HCT116 (cell line): ENCODE data around the gene YAP1. TPM values are rescaled to one million over a fixed set of nuclear protein-coding genes. Genes with fewer than 3 reads are reported as not detected.

Source experiments
- ATAC-seq: fragments of 200-7000 bp; cut with Tn5 transposase; 2 replicates; pipeline ENCODE4 v1.9.1; 2020; ENCODE audit warnings: mild to moderate bottlenecking, moderate library complexity
- BruUV-seq: library from RNA; stranded (reverse); fragments of 400-500 nt; replicated peaks from 2 replicates; lab custom pipeline; 2021; lab: Mats Ljungman, UMichigan
- CTCF ChIA-PET: fragments of 300-600 bp; sonication (Branson Sonifier 250); formaldehyde crosslinking; loops from one replicate; lab custom pipeline; 2021; ENCODE audit warnings: antibody characterized with exemption; lab: Charles Lee
- POLR2A ChIA-PET: fragments of 300-600, 350-600 bp; sonication (Branson Sonifier 250); formaldehyde crosslinking; loops from one replicate; lab custom pipeline; 2021; ENCODE audit warnings: antibody characterized with exemption; lab: Charles Lee
- RAD21 ChIA-PET, 2 experiments: fragments of 300-600 bp; sonication (Branson Sonifier 250); formaldehyde crosslinking; loops; one replicate each; lab custom pipeline; 2023; ENCODE audit warnings: low total read pairs in 2 of 2; ENCODE audit not compliant: uncharacterized antibody in 2 of 2, unreplicated experiment in 2 of 2, low non-redundant PET in 1 of 2; lab: Charles Lee
- DNase-seq: peaks from one replicate; pipeline ENCODE4 v3.0.0-alpha.2; 2010; ENCODE audit warnings: low read depth, low spot score
- H2AFZ ChIP-seq: fragments of 200-600 bp; shearing (Covaris generic), sonication (generic); 2 replicates; pipeline ENCODE4 v1.6.1; 2017; ENCODE audit warnings: low read depth, mixed run types, mixed read lengths, antibody characterized with exemption, low read length; ENCODE audit not compliant: poor library complexity, severe bottlenecking
- H3K27ac ChIP-seq: 2 replicates; pipeline ENCODE4 v1.5.1; 2012; ENCODE audit warnings: low read depth, low read length
- H3K27me3 ChIP-seq: fragments of 200-600 bp; sonication (generic); 2 replicates; pipeline ENCODE4 v1.6.1; 2016; ENCODE audit warnings: mixed run types, low read length, mixed read lengths; ENCODE audit not compliant: insufficient read depth
- H3K36me3 ChIP-seq, 2 experiments: fragments of 200-500 bp in 1 of 2; fragments of 200-600 bp in 1 of 2; sonication (Bioruptor generic) in 1 of 2; sonication (generic) in 1 of 2; 2 replicates each; pipeline versions ENCODE4 v1.5.1 to v1.6.1; 2014 to 2016; ENCODE audit warnings: low read length in 2 of 2, inconsistent platforms in 1 of 2, mixed read lengths in 1 of 2, mixed run types in 1 of 2; ENCODE audit not compliant: insufficient read depth in 2 of 2, control insufficient read depth in 1 of 2
- H3K4me1 ChIP-seq, 2 experiments: fragments of 200-600 bp in 1 of 2; sonication (generic) in 1 of 2; 2 replicates each; pipeline versions ENCODE4 v1.5.1 to v1.6.1; 2012 to 2017; ENCODE audit warnings: low read length in 2 of 2, inconsistent platforms in 1 of 2, mild to moderate bottlenecking in 1 of 2, mixed read lengths in 1 of 2, mixed run types in 1 of 2, moderate library complexity in 1 of 2; ENCODE audit not compliant: insufficient read depth in 2 of 2, control insufficient read depth in 1 of 2
- H3K4me2 ChIP-seq: fragments of 200-600 bp; sonication (generic); 2 replicates; pipeline ENCODE4 v1.6.1; 2017; ENCODE audit warnings: mixed run types, low read length, mixed read lengths
- H3K4me3 ChIP-seq, 2 experiments: fragments of 200-600 bp in 1 of 2; sonication (generic) in 1 of 2; replicated peaks in 1 of 2; 2 replicates each; pipeline ENCODE4 v1.5.1; 2011 to 2016; ENCODE audit warnings: low read length in 2 of 2, control low read depth in 1 of 2, low read depth in 1 of 2, mild to moderate bottlenecking in 1 of 2, mixed read lengths in 1 of 2, mixed run types in 1 of 2
- H3K79me2 ChIP-seq: fragments of 200-600 bp; sonication (generic); 2 replicates; pipeline ENCODE4 v1.6.1; 2017; ENCODE audit warnings: mild to moderate bottlenecking, mixed run types, low read length, moderate library complexity, mixed read lengths; ENCODE audit not compliant: insufficient read depth
- H3K9ac ChIP-seq: fragments of 200-600 bp; sonication (generic); 2 replicates; pipeline ENCODE4 v1.6.1; 2016; ENCODE audit warnings: low read length, mixed read lengths
- H3K9me2 ChIP-seq: fragments of 200-600 bp; sonication (generic), shearing (Covaris generic); 2 replicates; pipeline ENCODE4 v1.6.1; 2017; ENCODE audit warnings: mixed run types, mild to moderate bottlenecking, moderate library complexity; ENCODE audit not compliant: insufficient read depth
- H3K9me3 ChIP-seq, 2 experiments: fragments of 200-500 bp in 1 of 2; fragments of 200-600 bp in 1 of 2; sonication (Bioruptor generic) in 1 of 2; sonication (generic) in 1 of 2; 2 replicates each; pipeline ENCODE4 v1.6.1; 2014 to 2017; ENCODE audit warnings: low read length in 2 of 2, mixed read lengths in 2 of 2, inconsistent platforms in 1 of 2, low read depth in 1 of 2, mild to moderate bottlenecking in 1 of 2, mixed run types in 1 of 2, moderate library complexity in 1 of 2; ENCODE audit not compliant: control insufficient read depth in 1 of 2, insufficient read depth in 1 of 2
- H4K20me1 ChIP-seq: fragments of 200-600 bp; sonication (generic), shearing (Covaris generic); 2 replicates; pipeline ENCODE4 v1.6.1; 2017; ENCODE audit warnings: mixed run types, mild to moderate bottlenecking, moderate library complexity; ENCODE audit not compliant: insufficient read depth
- ATF3 ChIP-seq: IDR thresholded peaks from 2 replicates; pipeline ENCODE4 v1.6.1; 2012
- CBX3 ChIP-seq: IDR thresholded peaks from 2 replicates; pipeline ENCODE4 v1.6.1; 2012; ENCODE audit warnings: low read depth
- CEBPB ChIP-seq: IDR thresholded peaks from 2 replicates; pipeline ENCODE4 v1.6.1; 2012; ENCODE audit warnings: low read depth
- CTCF ChIP-seq, 3 experiments: fragments of 200-600 bp in 1 of 3; sonication (generic) in 1 of 3; IDR thresholded peaks in 2 of 3; conservative IDR thresholded peaks in 1 of 3; 2 replicates each; pipeline ENCODE4 v1.5.1; 2012 to 2017; ENCODE audit warnings: low read depth in 2 of 3, low read length in 2 of 3, antibody characterized with exemption in 1 of 3, borderline replicate concordance in 1 of 3, control low read depth in 1 of 3, mild to moderate bottlenecking in 1 of 3, mixed read lengths in 1 of 3, mixed run types in 1 of 3, moderate library complexity in 1 of 3; ENCODE audit not compliant: insufficient read depth in 1 of 3
- ELF1 ChIP-seq: IDR thresholded peaks from 2 replicates; pipeline ENCODE4 v1.6.1; 2012; ENCODE audit warnings: low read depth, borderline replicate concordance
- EZH2 ChIP-seq: fragments of 200-600 bp; sonication (generic); IDR thresholded peaks from 2 replicates; pipeline ENCODE4 v1.6.1; 2017; ENCODE audit warnings: antibody characterized with exemption, mixed run types
- EZH2phosphoT487 ChIP-seq: fragments of 200-600 bp; IDR thresholded peaks from 2 replicates; pipeline ENCODE4 v1.6.1; 2018; ENCODE audit warnings: antibody characterized with exemption, borderline replicate concordance
- FOSL1 ChIP-seq: IDR thresholded peaks from 2 replicates; pipeline ENCODE4 v1.6.1; 2012; ENCODE audit warnings: low read depth
- JUND ChIP-seq: IDR thresholded peaks from 2 replicates; pipeline ENCODE4 v1.6.1; 2012
- POLR2AphosphoS5 ChIP-seq: IDR thresholded peaks from 2 replicates; pipeline ENCODE4 v1.6.1; 2011; ENCODE audit warnings: mild to moderate bottlenecking, low read depth, low read length, moderate library complexity
- RAD21 ChIP-seq: IDR thresholded peaks from 2 replicates; pipeline ENCODE4 v1.6.1; 2012; ENCODE audit warnings: low read depth, mild to moderate bottlenecking
- REST ChIP-seq: IDR thresholded peaks from 2 replicates; pipeline ENCODE4 v1.6.1; 2012; ENCODE audit warnings: low read depth
- SIN3A ChIP-seq: IDR thresholded peaks from 2 replicates; pipeline ENCODE4 v1.6.1; 2012; ENCODE audit warnings: low read depth
- SP1 ChIP-seq: IDR thresholded peaks from 2 replicates; pipeline ENCODE4 v1.6.1; 2012; ENCODE audit warnings: low read depth
- TCF7L2 ChIP-seq: IDR thresholded peaks from 2 replicates; pipeline ENCODE4 v1.7.0; 2011; ENCODE audit warnings: borderline replicate concordance, inconsistent platforms; ENCODE audit not compliant: insufficient read depth, insufficient read length; ENCODE audit errors: extremely low read depth
- YY1 ChIP-seq: IDR thresholded peaks from 2 replicates; pipeline ENCODE4 v1.6.1; 2011; ENCODE audit warnings: low read length, low read depth, moderate library complexity, mild to moderate bottlenecking; ENCODE audit not compliant: insufficient replicate concordance; ENCODE audit errors: extremely low read depth
- ZBTB33 ChIP-seq: IDR thresholded peaks from 2 replicates; pipeline ENCODE4 v1.6.1; 2011; ENCODE audit warnings: mild to moderate bottlenecking, low read length, moderate library complexity; ENCODE audit not compliant: insufficient replicate concordance; ENCODE audit errors: extremely low read depth
- ZFX ChIP-seq: fragments of 450-650 bp; IDR thresholded peaks from 2 replicates; pipeline ENCODE4 v1.6.1; 2017
- ZNF274 ChIP-seq: fragments of 200-500 bp; sonication (Bioruptor generic); IDR thresholded peaks from 2 replicates; pipeline ENCODE4 v1.6.1; 2014; ENCODE audit warnings: mild to moderate bottlenecking, low read depth, low read length, inconsistent platforms
- intact Hi-C: fragments of 100-400 bp; cut with micrococcal nuclease; formaldehyde crosslinking; loops from 2 replicates; pipeline ENCODE4 v1.10.0; 2022
- total RNA-seq: library from RNA; stranded (reverse); gene quantifications from one replicate; pipeline ENCODE4 v1.2.1, GENCODE V29; 2021; ENCODE audit not compliant: unreplicated experiment

YAP1 gene
- total RNA-seq, 1 experiment from 2014 or later = 88.6 TPM

- H3K9ac ChIP-seq = no peak overlapping the region
- no peaks in the 10 kb centered on the region for H4K20me1 ChIP-seq
- H2AFZ ChIP-seq = no peak overlapping the region
- ATAC-seq (peak; percentile 63; the same call in 1 of the 2 replicates), DNase-seq (no peak)
- no peak overlapping the region for H3K4me2 ChIP-seq
- H3K79me2 ChIP-seq = no peaks in the 10 kb centered on the region
- H3K36me3 ChIP-seq = no peaks in the 10 kb centered on the region
- H3K27ac ChIP-seq = no peak overlapping the region
- CTCF ChIA-PET = interaction anchor here (1.8 to 2.2 kb wide), 3 partner anchors 9 to 14 kb away, joined by 6 to 8 read pairs (median 8); no protein-coding TSS in a partner anchor
- H3K4me1 ChIP-seq = 0 out of 4 replicates have a peak, but pooled peaks cover 0 to 3% of the 10 kb centered on the region in 2 experiments
- H3K9me2 ChIP-seq = no peaks in the 10 kb centered on the region
- no peak overlapping the region for H3K4me3 ChIP-seq
- intact Hi-C loops = no loop called here
- RAD21 ChIA-PET = no interaction called here
- BruUV-seq = no TSS peak
- TF ChIP-seq ZBTB33 (no peak), CEBPB (no peak), JUND (no peak), ZFX (no peak), ZNF274 (no peak), SIN3A (no peak), TCF7L2 (no peak), CBX3 (no peak), YY1 (no peak), ATF3 (no peak), EZH2phosphoT487 (no peak), SP1 (no peak), EZH2 (no peak), ELF1 (no peak), POLR2AphosphoS5 (no peak), RAD21 (no peak), REST (no peak), FOSL1 (no peak), CTCF (IDR thresholded peaks at IDR 0.05 in 2 of 3, conservative IDR thresholded peaks at IDR 0.05 in 1 of 3; ENCODE audit: borderline replicate concordance in 1 of 3, insufficient read depth in 1 of 3, low read depth in 2 of 3, low read length in 2 of 3) (no peak)
- H3K27me3 ChIP-seq = no peaks in the 10 kb centered on the region
- H3K9me3 ChIP-seq = no peaks in the 10 kb centered on the region
- POLR2A ChIA-PET = no interaction called here
Observed at GRCh38 chr11:102280245-102280833, 170.1 kb downstream of the YAP1 start.
